GM20000 (cell line): ENCODE data around the gene VLDLR.

ENCODE experiments used
- DNase-seq: peaks from one replicate; pipeline ENCODE4 v3.0.0; 2012; ENCODE audit warnings: low spot score
- TF ChIP-seq, protein P1 (sequence below): IDR thresholded peaks from 2 replicates; pipeline ENCODE4 v1.5.1; 2012; ENCODE audit warnings: mild to moderate bottlenecking, control low read depth; ENCODE audit errors: extremely low read depth, missing control alignments

Gene VLDLR

GRCh38 chr9:2620919-2621721 is 467 bp upstream of the VLDLR start:
- peak; percentile 50 for DNase-seq

GRCh38 chr9:2622461-2623287 is 1.1 kb downstream of the VLDLR start:
- DNase-seq: peak; percentile 57
- TF ChIP-seq, protein P1, sequence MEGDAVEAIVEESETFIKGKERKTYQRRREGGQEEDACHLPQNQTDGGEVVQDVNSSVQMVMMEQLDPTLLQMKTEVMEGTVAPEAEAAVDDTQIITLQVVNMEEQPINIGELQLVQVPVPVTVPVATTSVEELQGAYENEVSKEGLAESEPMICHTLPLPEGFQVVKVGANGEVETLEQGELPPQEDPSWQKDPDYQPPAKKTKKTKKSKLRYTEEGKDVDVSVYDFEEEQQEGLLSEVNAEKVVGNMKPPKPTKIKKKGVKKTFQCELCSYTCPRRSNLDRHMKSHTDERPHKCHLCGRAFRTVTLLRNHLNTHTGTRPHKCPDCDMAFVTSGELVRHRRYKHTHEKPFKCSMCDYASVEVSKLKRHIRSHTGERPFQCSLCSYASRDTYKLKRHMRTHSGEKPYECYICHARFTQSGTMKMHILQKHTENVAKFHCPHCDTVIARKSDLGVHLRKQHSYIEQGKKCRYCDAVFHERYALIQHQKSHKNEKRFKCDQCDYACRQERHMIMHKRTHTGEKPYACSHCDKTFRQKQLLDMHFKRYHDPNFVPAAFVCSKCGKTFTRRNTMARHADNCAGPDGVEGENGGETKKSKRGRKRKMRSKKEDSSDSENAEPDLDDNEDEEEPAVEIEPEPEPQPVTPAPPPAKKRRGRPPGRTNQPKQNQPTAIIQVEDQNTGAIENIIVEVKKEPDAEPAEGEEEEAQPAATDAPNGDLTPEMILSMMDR: no peak

More at GRCh38 chr9:2620919-2621721, 467 bp upstream of the VLDLR start:
- TF ChIP-seq, protein P1: no peak

DNA sequence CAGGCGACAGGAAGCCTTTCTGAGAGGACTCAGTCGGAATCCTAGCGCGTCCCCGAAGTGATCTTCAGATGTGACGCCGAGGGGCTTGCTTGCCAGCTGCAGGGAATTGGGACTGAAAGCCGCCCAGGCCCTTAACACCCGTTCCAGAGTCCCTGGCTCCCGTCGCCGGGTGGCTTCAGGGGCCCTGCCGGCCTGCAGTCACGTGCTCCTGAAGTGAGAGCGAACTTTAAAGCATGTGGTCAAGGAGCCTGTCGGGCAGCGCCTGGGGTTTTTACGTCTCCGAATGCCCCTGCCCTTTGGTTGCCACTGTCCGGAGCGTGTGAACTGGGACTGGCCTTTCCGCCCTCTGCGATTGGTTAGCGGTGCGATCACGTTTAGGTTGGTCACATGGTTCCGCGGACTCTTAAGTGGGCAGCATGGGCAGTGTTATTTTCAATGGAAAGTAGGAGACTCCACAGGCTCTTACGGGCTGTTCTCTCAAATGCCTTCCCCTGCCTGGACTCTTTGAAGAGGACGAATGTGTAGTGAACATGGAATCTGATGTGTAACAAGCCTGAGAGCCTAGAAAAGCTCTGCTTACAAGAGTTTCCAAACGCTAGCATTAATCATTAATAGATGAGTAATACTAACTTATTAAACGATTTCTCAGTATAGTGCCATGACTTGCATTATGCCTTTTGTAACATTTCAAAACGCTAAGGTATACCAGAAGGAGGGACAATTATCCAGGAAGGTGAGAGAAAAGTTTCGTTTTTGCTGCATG is 1.9 kb downstream of the VLDLR start:
- DNase-seq: no peak
- TF ChIP-seq, protein P1: no peak

GRCh38 chr9:2624051-2624682 is 2.6 kb downstream of the VLDLR start:
- TF ChIP-seq, protein P1: no peak

GRCh38 chr9:2625427-2625826 is 3.8 kb downstream of the VLDLR start:
- DNase-seq: no peak
- TF ChIP-seq, protein P1: no peak

More at GRCh38 chr9:2624051-2624682, 2.6 kb downstream of the VLDLR start:
- DNase-seq: no peak

DNA sequence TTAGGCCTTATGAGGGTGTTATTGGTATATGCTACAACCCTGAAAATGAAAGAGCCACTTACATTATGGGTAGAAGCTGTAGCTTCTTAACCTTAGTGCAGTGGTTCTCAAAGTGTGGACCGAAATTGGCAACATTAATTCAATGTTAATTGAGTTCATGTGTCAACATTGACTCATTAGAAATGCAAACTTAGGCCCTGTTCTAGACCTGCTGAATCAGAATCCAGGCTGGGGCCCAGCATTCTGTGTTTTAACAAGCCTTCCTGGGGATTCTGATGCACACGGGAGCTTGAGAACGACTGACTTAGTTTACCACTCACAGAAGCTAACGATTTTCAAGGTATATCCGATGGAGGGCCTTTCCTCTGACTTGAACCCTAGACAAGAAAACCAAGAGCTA is 7.3 kb downstream of the VLDLR start:
- no peak for DNase-seq

More for the DNA sequence above, 7.3 kb downstream of the VLDLR start:
- TF ChIP-seq, protein P1: no peak
